Stimulated activated CD8-positive, alpha-beta memory T cell treated with anti-CD3 and anti-CD28 coated beads, Interleukin-4, amount 100 ng/mL, for 48 hours (primary cell): ENCODE measurements around the gene YWHAB.
A peak's percentile ranks its signal among the peaks of the same experiment; 100 is the strongest.
"Not testable (repeated sequence)": the region's sequence is repeated elsewhere in the genome, so short reads cannot be mapped to it uniquely, and the experiment has no call there.

Experiments used
- DNase-seq: peaks from one replicate; pipeline ENCODE4 v3.0.0-alpha.2; 2020

The YWHAB gene

DNA sequence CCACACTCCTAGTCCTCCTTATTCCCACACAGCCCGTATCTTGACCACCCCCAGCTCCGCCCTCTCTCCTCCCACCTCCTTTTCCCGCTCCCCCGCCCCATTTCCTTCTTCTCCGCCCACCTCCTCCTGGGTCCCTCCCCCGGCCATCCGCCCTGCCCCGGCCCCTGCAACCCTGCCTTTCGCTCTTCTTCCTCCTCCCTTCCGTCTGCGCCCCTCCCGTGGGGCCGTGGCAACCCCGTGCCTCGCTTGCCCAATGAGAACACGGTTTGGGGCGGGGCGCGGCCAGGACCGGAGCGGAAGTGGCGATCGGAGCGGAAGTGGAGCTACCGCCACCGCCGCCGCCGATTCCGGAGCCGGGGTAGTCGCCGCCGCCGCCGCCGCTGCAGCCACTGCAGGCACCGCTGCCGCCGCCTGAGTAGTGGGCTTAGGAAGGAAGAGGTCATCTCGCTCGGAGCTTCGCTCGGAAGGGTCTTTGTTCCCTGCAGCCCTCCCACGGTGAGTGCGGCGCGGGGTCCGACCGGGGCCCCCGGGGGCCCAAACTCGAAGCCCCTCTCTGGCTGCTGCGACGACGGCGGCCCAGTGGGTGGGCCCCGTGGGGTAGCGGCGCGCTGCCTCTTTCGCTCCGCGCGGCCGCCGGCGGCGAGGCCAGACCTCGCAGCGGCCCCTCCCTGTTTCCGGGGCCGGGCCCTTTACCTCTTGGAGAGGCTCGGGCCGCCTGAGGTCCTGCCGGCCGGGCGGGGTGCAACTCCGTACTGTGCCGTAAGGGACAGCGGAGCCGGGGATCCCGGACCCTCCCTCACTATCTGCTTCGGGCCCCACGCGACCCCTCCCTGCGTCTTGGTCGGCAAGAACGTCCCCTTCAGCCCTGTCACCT is at the start of gene YWHAB:
YWHAB (plus strand) TSS at position 314 of the 874 bp plus-strand sequence. CDS start 15,829 bp downstream, outside the sequence.
- peak; percentile 99 for DNase-seq

GRCh38 chr20:44836601-44837120 is 48.8 kb upstream of the YWHAB start:
- DNase-seq: no peak

- DNase-seq: no peak
Measured at GRCh38 chr20:44837946-44838345, 47.6 kb upstream of the YWHAB start.

GRCh38 chr20:44838521-44838920 is 47.0 kb upstream of the YWHAB start:
- no peak for DNase-seq

DNA sequence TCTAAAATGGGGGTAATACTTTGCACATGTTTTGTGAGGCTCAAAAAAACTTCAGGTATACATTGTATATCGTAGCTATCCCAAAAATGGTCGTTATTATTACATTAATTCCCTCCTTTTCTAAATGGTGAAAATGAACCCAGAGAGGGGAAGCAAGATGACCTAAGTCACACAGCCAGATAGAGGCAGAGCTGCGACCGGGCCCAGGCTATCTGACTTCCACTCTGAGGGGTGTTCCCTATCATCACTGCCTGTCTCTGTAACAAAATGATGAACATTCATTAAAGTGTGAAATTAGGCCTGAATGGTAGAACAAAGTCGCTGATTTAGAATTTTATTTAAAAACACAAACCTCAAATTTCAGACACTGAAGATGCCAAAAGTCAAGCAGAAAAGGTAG is 46.0 kb upstream of the YWHAB start:
- DNase-seq: no peak

GRCh38 chr20:44840826-44841225 is 44.7 kb upstream of the YWHAB start:
- DNase-seq: no peak

GRCh38 chr20:44841955-44842354 is 43.5 kb upstream of the YWHAB start:
- no peak for DNase-seq

- no peak for DNase-seq
Measured at GRCh38 chr20:44843876-44844275, 41.6 kb upstream of the YWHAB start.

GRCh38 chr20:44848254-44849015 is 37.1 kb upstream of the YWHAB start:
- no peak for DNase-seq

GRCh38 chr20:44849703-44850102 is 35.8 kb upstream of the YWHAB start:
- no peak for DNase-seq

GRCh38 chr20:44850272-44850671 is 35.2 kb upstream of the YWHAB start:
- DNase-seq: no peak

DNA sequence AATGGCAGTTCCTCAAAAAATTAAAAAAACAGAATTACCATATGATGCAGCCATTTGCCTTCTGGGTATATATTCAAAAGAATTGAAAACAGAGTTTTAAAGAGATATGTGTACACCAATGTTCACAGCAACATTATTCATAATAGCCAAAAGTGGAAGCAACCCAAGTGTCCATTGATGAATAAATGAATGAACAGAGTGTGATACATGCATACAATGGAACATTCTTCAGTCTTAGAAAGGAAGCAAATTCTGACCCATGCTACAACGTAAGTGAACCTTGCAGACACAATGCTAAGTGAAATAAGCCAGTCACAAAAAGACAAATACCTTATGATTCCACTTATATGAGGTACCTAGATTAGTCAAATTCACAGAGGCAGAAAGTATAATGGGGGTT is 34.7 kb upstream of the YWHAB start:
- no peak for DNase-seq

DNA sequence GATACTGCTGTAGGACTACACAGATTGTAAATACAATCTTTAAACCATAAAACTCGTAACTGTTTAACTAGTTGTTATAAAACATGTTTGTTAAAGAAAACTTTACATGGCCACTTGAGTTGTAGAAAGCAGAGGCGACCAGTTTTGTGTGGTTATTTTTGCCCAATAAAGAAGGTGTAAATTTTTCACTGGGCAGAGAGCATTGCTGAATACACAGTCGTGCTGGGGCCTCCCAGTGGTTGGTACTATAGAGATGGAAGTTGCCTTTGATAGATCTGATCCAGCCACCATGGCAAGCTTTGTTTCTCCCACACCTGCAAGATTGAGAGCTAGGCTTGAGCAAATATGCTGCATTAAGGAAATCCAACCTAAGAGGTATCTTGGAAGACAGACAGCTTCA is 34.0 kb upstream of the YWHAB start:
- DNase-seq: no peak

DNA sequence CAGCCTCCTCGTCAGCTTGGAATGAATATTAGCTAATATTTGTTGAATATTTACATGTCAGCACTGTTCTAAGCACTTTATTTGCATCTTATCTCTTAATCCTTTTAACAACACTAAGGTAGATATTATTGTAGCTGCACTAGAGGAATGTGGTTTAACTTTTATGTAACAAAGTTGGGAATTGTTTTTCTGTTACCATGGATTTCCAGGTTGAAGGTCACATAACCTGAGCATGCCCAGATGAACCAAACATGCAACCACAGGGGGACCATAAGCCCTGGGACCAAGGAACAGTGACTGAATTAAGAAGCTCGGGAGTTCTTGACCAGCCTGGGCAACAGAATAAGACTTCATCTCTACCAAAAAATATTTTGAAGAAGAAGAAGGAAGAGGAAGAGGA is 29.1 kb upstream of the YWHAB start:
- DNase-seq: no peak

GRCh38 chr20:44856856-44857448 is 28.6 kb upstream of the YWHAB start:
- no peak for DNase-seq

GRCh38 chr20:44858606-44859360 is 26.7 kb upstream of the YWHAB start:
- no peak for DNase-seq

GRCh38 chr20:44861531-44862006 is 23.9 kb upstream of the YWHAB start:
- DNase-seq: no peak

DNA sequence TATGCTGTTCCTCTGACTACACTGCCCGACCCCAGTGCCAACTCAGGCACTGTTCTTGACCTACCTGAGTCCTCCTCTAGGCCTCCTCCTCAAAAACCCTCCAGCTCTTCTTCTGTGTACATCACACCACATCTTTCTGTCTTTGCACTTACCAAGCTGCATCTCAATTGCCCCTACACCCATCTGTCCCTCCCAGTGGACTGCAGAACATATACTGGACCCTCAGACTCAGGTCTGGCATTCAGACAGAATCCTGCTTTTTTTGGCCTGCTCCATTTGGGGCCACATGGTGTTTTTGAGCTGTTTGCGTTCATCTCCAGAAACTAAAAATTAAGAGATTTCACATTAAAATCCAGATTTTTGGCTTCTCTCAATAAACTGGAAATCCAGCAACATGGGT is 23.2 kb upstream of the YWHAB start:
- DNase-seq: no peak

DNA sequence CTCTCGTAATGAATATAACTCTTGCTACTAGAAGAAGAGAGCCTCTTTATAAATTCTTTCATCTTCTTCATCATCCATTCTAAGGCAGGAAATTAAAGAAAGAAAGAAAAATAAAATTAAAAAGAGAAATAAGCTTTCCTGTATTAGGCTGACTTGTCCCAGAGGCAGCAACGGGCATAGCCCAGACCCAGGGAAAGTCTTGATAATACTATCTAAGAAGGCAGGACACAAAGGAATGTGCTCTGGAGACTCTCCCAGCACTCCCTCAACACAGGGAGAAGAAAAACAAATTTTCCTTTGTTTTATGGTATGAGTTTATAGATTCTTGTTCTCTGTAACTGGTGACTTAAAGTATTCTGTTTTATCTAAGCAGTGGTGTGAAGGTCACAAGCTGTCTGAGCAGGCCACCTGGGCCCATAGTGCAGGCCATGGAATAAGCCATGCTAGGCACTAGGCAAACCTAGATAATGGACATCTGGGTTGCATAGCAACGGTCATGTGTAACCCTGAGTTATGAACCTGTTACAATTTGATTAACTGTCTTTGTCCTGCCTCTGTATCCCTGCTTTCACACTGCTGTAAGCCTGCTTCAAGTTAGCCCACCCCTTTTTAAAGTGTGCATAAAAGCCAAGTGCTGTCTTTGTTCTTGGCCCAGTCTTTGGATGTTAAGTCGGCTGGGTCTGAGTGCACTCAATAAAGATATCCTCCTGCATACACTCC is 22.0 kb upstream of the YWHAB start:
- not testable (repeated sequence) for DNase-seq

GRCh38 chr20:44864493-44864892 is 21.0 kb upstream of the YWHAB start:
- DNase-seq: not testable (repeated sequence)

GRCh38 chr20:44866703-44867335 is 18.7 kb upstream of the YWHAB start:
- DNase-seq: no peak
